HL-60 (cell line): ENCODE results near the gene CDC42EP4.
A peak's percentile ranks its signal among the peaks of the same experiment; 100 is the strongest.

Experiments
- DNase-seq, 2 experiments: peaks; one replicate each; pipeline ENCODE4 v3.0.0-alpha.2; 2010 to 2020; ENCODE audit warnings: low read depth in 1 of 2, low spot score in 1 of 2
- H3K27ac ChIP-seq: fragments of 250-450 bp; sonication (Bioruptor Pico); replicated peaks from 2 replicates; pipeline ENCODE4 v1.5.1; 2020; ENCODE audit warnings: mild to moderate bottlenecking, moderate library complexity
- H3K27me3 ChIP-seq: fragments of 250-450 bp; sonication (Bioruptor Pico); 2 replicates; pipeline ENCODE4 v1.5.1; 2021; ENCODE audit warnings: mild to moderate bottlenecking, moderate library complexity; ENCODE audit not compliant: insufficient read depth, poor library complexity, severe bottlenecking
- H3K4me3 ChIP-seq: replicated peaks from 2 replicates; pipeline ENCODE4 v1.5.1; 2011; ENCODE audit warnings: mild to moderate bottlenecking, control low read depth, low read length; ENCODE audit not compliant: insufficient read depth
- GABPA ChIP-seq: IDR thresholded peaks from 2 replicates; pipeline ENCODE4 v1.6.1; 2012; ENCODE audit warnings: low read depth
- POLR2AphosphoS5 ChIP-seq: IDR thresholded peaks from 2 replicates; pipeline ENCODE4 v1.6.1; 2012; ENCODE audit warnings: low read depth
- SPI1 ChIP-seq: IDR thresholded peaks from 2 replicates; pipeline ENCODE4 v1.6.1; 2012; ENCODE audit warnings: low read depth, mild to moderate bottlenecking, borderline replicate concordance
- TF ChIP-seq, protein P1 (sequence below): IDR thresholded peaks from one replicate; pipeline ENCODE4 v1.5.1; 2011; ENCODE audit warnings: low read length, control low read depth, inconsistent platforms; ENCODE audit not compliant: insufficient read depth
- TF ChIP-seq, protein P2 (sequence below): IDR thresholded peaks from 2 replicates; pipeline ENCODE4 v1.6.1; 2012; ENCODE audit warnings: low read depth; ENCODE audit not compliant: insufficient replicate concordance

CDC42EP4 gene

GRCh38 chr17:73342050-73342522, 30.3 kb upstream of the CDC42EP4 start:
- no peak overlapping the region for H3K27ac ChIP-seq
- TF ChIP-seq GABPA: no peak
- TF ChIP-seq, protein P1, sequence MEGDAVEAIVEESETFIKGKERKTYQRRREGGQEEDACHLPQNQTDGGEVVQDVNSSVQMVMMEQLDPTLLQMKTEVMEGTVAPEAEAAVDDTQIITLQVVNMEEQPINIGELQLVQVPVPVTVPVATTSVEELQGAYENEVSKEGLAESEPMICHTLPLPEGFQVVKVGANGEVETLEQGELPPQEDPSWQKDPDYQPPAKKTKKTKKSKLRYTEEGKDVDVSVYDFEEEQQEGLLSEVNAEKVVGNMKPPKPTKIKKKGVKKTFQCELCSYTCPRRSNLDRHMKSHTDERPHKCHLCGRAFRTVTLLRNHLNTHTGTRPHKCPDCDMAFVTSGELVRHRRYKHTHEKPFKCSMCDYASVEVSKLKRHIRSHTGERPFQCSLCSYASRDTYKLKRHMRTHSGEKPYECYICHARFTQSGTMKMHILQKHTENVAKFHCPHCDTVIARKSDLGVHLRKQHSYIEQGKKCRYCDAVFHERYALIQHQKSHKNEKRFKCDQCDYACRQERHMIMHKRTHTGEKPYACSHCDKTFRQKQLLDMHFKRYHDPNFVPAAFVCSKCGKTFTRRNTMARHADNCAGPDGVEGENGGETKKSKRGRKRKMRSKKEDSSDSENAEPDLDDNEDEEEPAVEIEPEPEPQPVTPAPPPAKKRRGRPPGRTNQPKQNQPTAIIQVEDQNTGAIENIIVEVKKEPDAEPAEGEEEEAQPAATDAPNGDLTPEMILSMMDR: no peak
- TF ChIP-seq SPI1: no peak
- TF ChIP-seq, protein P2, sequence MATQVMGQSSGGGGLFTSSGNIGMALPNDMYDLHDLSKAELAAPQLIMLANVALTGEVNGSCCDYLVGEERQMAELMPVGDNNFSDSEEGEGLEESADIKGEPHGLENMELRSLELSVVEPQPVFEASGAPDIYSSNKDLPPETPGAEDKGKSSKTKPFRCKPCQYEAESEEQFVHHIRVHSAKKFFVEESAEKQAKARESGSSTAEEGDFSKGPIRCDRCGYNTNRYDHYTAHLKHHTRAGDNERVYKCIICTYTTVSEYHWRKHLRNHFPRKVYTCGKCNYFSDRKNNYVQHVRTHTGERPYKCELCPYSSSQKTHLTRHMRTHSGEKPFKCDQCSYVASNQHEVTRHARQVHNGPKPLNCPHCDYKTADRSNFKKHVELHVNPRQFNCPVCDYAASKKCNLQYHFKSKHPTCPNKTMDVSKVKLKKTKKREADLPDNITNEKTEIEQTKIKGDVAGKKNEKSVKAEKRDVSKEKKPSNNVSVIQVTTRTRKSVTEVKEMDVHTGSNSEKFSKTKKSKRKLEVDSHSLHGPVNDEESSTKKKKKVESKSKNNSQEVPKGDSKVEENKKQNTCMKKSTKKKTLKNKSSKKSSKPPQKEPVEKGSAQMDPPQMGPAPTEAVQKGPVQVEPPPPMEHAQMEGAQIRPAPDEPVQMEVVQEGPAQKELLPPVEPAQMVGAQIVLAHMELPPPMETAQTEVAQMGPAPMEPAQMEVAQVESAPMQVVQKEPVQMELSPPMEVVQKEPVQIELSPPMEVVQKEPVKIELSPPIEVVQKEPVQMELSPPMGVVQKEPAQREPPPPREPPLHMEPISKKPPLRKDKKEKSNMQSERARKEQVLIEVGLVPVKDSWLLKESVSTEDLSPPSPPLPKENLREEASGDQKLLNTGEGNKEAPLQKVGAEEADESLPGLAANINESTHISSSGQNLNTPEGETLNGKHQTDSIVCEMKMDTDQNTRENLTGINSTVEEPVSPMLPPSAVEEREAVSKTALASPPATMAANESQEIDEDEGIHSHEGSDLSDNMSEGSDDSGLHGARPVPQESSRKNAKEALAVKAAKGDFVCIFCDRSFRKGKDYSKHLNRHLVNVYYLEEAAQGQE: no peak
- no peak for TF ChIP-seq POLR2AphosphoS5
- H3K27me3 ChIP-seq: no peaks in the 10 kb centered on the region
- no peak for DNase-seq
- no peak overlapping the region for H3K4me3 ChIP-seq

GRCh38 chr17:73341350-73342049, 29.7 kb upstream of the CDC42EP4 start:
- no peak for DNase-seq
- TF ChIP-seq, protein P1: no peak
- TF ChIP-seq, protein P2: no peak
- TF ChIP-seq GABPA (no peak), SPI1 (no peak), POLR2AphosphoS5 (no peak)
- no peak overlapping the region for H3K27ac ChIP-seq

GRCh38 chr17:73340093-73340596, 28.3 kb upstream of the CDC42EP4 start:
- Histone ChIP-seq H3K4me3 (no peak overlapping the region), H3K27ac (no peak overlapping the region), H3K27me3 (no peaks in the 10 kb centered on the region)
- no peak for TF ChIP-seq POLR2AphosphoS5
- TF ChIP-seq, protein P1: peak; percentile 11
- peak; percentile 25 to 56 for DNase-seq

More at GRCh38 chr17:73341350-73342049, 29.7 kb upstream of the CDC42EP4 start:
- Histone ChIP-seq H3K27me3 (no peaks in the 10 kb centered on the region), H3K4me3 (no peak overlapping the region)
